ENCODE results near the gene EXOC8. TPM values are rescaled to one million over a fixed set of nuclear protein-coding genes. Genes with fewer than 3 reads are reported as not detected.

The EXOC8 gene
- total RNA-seq, 1 experiment from 2014 or later, result 11.3 TPM

GRCh38 chr1:231301990-231302389, 35.7 kb downstream of the EXOC8 start:
- DNase-seq (ENCODE audit: low spot score) (no peak), ATAC-seq (no peak)
- no peaks in the 10 kb centered on the region for H3K36me3 Mint-ChIP-seq
- H3K4me3 Mint-ChIP-seq, result no peak overlapping the region
- H3K4me1 Mint-ChIP-seq, result no peaks in the 10 kb centered on the region
- H3K27me3 Mint-ChIP-seq (ENCODE audit: low read depth), result no peaks in the 10 kb centered on the region
- ChIA-PET CTCF (no interaction called here), POLR2A (no interaction called here)
- no peaks in the 10 kb centered on the region for H3K9me3 Mint-ChIP-seq
- no peak for TF ChIP-seq SMAD3 (CRISPR knock-in tag; IDR thresholded peaks at IDR 0.05; ENCODE audit: borderline replicate concordance)
- TF ChIP-seq ESRRA (CRISPR knock-in tag; IDR thresholded peaks at IDR 0.05; ENCODE audit: borderline replicate concordance), result no peak
- TF ChIP-seq NR3C1 (CRISPR knock-in tag; conservative IDR thresholded peaks at IDR 0.05; ENCODE audit: low read depth), result no peak
- no peak for TF ChIP-seq TEAD1 (CRISPR knock-in tag; IDR thresholded peaks at IDR 0.05)
- H3K27ac Mint-ChIP-seq, result no peak overlapping the region

GRCh38 chr1:231295938-231296337, 41.7 kb downstream of the EXOC8 start:
- CTCF ChIA-PET, result no interaction called here
- ATAC-seq, result no peak
- no peak overlapping the region for H3K4me3 Mint-ChIP-seq
- TF ChIP-seq ZMAT4 (CRISPR knock-in tag; IDR thresholded peaks at IDR 0.05) (no peak), NR3C1 (CRISPR knock-in tag; conservative IDR thresholded peaks at IDR 0.05; ENCODE audit: low read depth) (no peak), ZBTB43 (CRISPR knock-in tag; IDR thresholded peaks at IDR 0.05) (no peak), ATF6 (CRISPR knock-in tag; IDR thresholded peaks at IDR 0.05) (no peak), E2F1 (CRISPR knock-in tag; IDR thresholded peaks at IDR 0.05) (no peak), ARID4B (CRISPR knock-in tag; IDR thresholded peaks at IDR 0.05; ENCODE audit: borderline replicate concordance) (no peak), CTCF (IDR thresholded peaks at IDR 0.05) (no peak), PRRX2 (CRISPR knock-in tag; IDR thresholded peaks at IDR 0.05) (no peak), E2F5 (CRISPR knock-in tag; IDR thresholded peaks at IDR 0.05) (no peak), ZNF232 (CRISPR knock-in tag; IDR thresholded peaks at IDR 0.05) (no peak), MLX (CRISPR knock-in tag; IDR thresholded peaks at IDR 0.05) (no peak), ZNF263 (CRISPR knock-in tag; IDR thresholded peaks at IDR 0.05; ENCODE audit: low read depth) (no peak), ZNF219 (CRISPR knock-in tag; IDR thresholded peaks at IDR 0.05; ENCODE audit: borderline replicate concordance) (no peak), AFF4 (CRISPR knock-in tag; IDR thresholded peaks at IDR 0.05; ENCODE audit: borderline replicate concordance) (no peak)

More at GRCh38 chr1:231295938-231296337, 41.7 kb downstream of the EXOC8 start:
- Mint-ChIP-seq H3K9me3 (no peaks in the 10 kb centered on the region), H3K27me3 (ENCODE audit: low read depth) (no peaks in the 10 kb centered on the region), H3K4me1 (no peaks in the 10 kb centered on the region), H3K27ac (no peak overlapping the region), H3K36me3 (no peaks in the 10 kb centered on the region)
- no peak for DNase-seq (ENCODE audit: low spot score)
- POLR2A ChIA-PET, result interaction anchor here (0.6 kb wide), 1 partner anchor 305 kb away, joined by 3 read pairs; no protein-coding TSS in a partner anchor

Measured in WTC11 (cell line).